Tibial nerve (tissue), 4 donors: ENCODE measurements around the gene UACA. TPM values are rescaled to one million over a fixed set of nuclear protein-coding genes. Genes with fewer than 3 reads are reported as not detected.

Experiments
- DNase-seq, 2 donors: peaks; one replicate each; pipeline ENCODE4 v3.0.0-alpha.2; 2019; ENCODE audit warnings: low spot score in 2 of 2
- H3K27ac ChIP-seq, 4 donors: fragments of 200-600 bp; sonication (generic) in 3 of 4; one replicate each; pipeline ENCODE4 v1.5.1; 2017 to 2019; ENCODE audit warnings: mild to moderate bottlenecking in 1 of 4
- H3K27me3 ChIP-seq, 2 donors: fragments of 200-600 bp; sonication (generic) in 1 of 2; one replicate each; pipeline versions ENCODE4 v1.5.1 to v1.6.0; 2017 to 2019
- H3K36me3 ChIP-seq, 3 donors: fragments of 200-600 bp; sonication (generic); one replicate each; pipeline ENCODE4 v1.5.1; 2018 to 2019
- H3K4me1 ChIP-seq, 4 donors: fragments of 200-600 bp; sonication (generic) in 3 of 4; one replicate each; pipeline ENCODE4 v1.5.1; 2017 to 2019
- H3K4me3 ChIP-seq, 4 donors: fragments of 200-600 bp; sonication (generic) in 3 of 4; one replicate each; pipeline ENCODE4 v1.5.1; 2017 to 2019; ENCODE audit warnings: mild to moderate bottlenecking in 1 of 4, moderate library complexity in 1 of 4
- H3K9me3 ChIP-seq, 4 donors: fragments of 200-600 bp; sonication (generic) in 3 of 4; one replicate each; pipeline ENCODE4 v1.5.1; 2017 to 2019
- CTCF ChIP-seq, 5 experiments: fragments of 200-600 bp in 3 of 5; fragments of 450-650 bp in 2 of 5; sonication (generic) in 3 of 5; IDR thresholded peaks; one replicate each; pipeline ENCODE4 v1.5.1; 2016 to 2019; ENCODE audit warnings: antibody characterized with exemption in 5 of 5, mild to moderate bottlenecking in 3 of 5, moderate library complexity in 2 of 5
- EP300 ChIP-seq, 2 donors: sonication (generic); formaldehyde crosslinking; IDR thresholded peaks; one replicate each; pipeline ENCODE4 v1.6.1; 2017; ENCODE audit warnings: antibody characterized with exemption in 2 of 2, mild to moderate bottlenecking in 1 of 2
- POLR2A ChIP-seq, 2 donors: fragments of 450-650 bp; IDR thresholded peaks; one replicate each; pipeline ENCODE4 v1.6.1; 2017; ENCODE audit warnings: antibody characterized with exemption in 2 of 2, mild to moderate bottlenecking in 2 of 2, moderate library complexity in 2 of 2
- WGBS, 2 donors: methylation state at CpG; one replicate each; pipeline ENCODE4 v1.1.5; 2018; 5-methylcytosine and 5-hydroxymethylcytosine counted together
- total RNA-seq, 4 donors: library from RNA; depleted of rRNA; stranded (reverse); fragments of >200 nt; gene quantifications; one replicate each; pipeline ENCODE4 v1.1.0, GENCODE V29; 2016

Gene UACA
- total RNA-seq, 4 donors from 2014 or later: 107 to 210 (median 168) TPM

- Histone ChIP-seq H3K36me3 (no peaks in the 10 kb centered on the region), H3K4me3 (no peak overlapping the region), H3K27me3 (no peaks in the 10 kb centered on the region), H3K27ac (peak overlapping the region in 2 of 4 donors; percentile 56 to 83), H3K4me1 (peaks cover 0 to 60% (median 20%) of the 10 kb centered on the region in 4 donors), H3K9me3 (no peaks in the 10 kb centered on the region)
- TF ChIP-seq CTCF (IDR thresholded peaks at IDR 0.05) (no peak), EP300 (IDR thresholded peaks at IDR 0.05) (no peak), POLR2A (IDR thresholded peaks at IDR 0.05) (no peak)
- WGBS, 2 donors: 66 to 69% methylated on average over 4 of the region's 4 CpGs
- no peak for DNase-seq
Observed at GRCh38 chr15:70802629-70803028, 39.3 kb upstream of the UACA start.

- Histone ChIP-seq H3K36me3 (no peaks in the 10 kb centered on the region), H3K4me3 (no peak overlapping the region), H3K9me3 (no peaks in the 10 kb centered on the region), H3K4me1 (peaks cover 0 to 59% (median 18%) of the 10 kb centered on the region in 4 donors), H3K27ac (peak overlapping the region; percentile 58 to 84 (median 74)), H3K27me3 (no peaks in the 10 kb centered on the region)
- DNase-seq: no peak
- WGBS, 2 donors: 76 to 88% methylated on average over 5 of the region's 5 CpGs
- no peak for TF ChIP-seq CTCF (IDR thresholded peaks at IDR 0.05)
- no peak for TF ChIP-seq POLR2A (IDR thresholded peaks at IDR 0.05)
- no peak for TF ChIP-seq EP300 (IDR thresholded peaks at IDR 0.05)
Observed at GRCh38 chr15:70801109-70801508, 37.8 kb upstream of the UACA start.

DNA sequence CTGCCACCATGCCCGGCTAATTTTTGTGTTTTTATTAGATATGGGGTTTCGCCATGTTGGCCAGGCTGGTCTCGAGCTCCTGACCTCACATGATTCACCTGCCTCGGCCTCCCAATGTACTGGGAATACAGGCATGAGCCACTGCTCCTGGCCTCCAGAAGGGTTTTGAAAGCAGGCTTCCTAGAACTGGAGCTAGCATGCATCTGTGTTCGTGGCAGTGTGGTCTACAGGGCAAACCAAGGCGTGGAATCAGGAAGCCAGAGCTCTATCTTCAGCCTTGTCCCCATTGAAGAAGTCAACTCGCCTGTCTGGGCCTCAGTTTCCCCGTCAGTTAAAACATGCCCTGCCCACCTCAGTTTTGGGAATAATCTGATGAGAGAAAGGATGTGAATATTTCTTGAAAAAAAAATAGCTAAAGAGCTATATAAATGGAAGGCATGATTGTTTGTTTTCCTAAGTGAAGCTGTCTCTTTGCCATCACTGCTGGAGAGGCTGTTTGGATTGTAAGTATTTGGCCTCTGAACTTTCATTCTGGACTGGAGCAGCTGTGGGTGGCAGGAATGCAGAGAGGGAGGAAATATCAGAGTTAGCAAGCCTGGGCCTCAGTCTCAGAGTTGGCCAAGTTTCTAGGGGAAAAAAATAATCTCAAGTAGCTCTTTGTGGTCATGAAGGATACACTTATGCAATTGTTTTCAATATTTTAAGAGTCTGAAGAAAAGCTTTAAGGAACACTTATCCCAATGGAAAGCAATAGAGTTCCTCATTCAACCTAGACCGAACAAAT is 36.5 kb upstream of the UACA start:
- peak; percentile 75 to 90 for TF ChIP-seq EP300 (IDR thresholded peaks at IDR 0.05)
- no peak for TF ChIP-seq POLR2A (IDR thresholded peaks at IDR 0.05)
- peak overlapping the region; percentile 62 to 84 (median 74) for H3K27ac ChIP-seq
- peak overlapping the region in 1 of 4 donors; percentile 12 for H3K4me3 ChIP-seq
- no peaks in the 10 kb centered on the region for H3K27me3 ChIP-seq
- no peaks in the 10 kb centered on the region for H3K36me3 ChIP-seq
- peaks cover 0 to 68% (median 18%) of the 10 kb centered on the region in 4 donors for H3K4me1 ChIP-seq
- no peaks in the 10 kb centered on the region for H3K9me3 ChIP-seq
- DNase-seq: peak; percentile 38 to 66
- 40 to 47% methylated on average over 9 of the region's 9 CpGs for WGBS, 2 donors

GRCh38 chr15:70797464-70797863 is 34.1 kb upstream of the UACA start:
- TF ChIP-seq EP300 (IDR thresholded peaks at IDR 0.05) (no peak), POLR2A (IDR thresholded peaks at IDR 0.05) (no peak), CTCF (IDR thresholded peaks at IDR 0.05) (no peak)
- Histone ChIP-seq H3K27ac (peak overlapping the region in 1 of 4 donors; percentile 83), H3K27me3 (no peaks in the 10 kb centered on the region), H3K4me1 (peaks cover 0 to 79% (median 18%) of the 10 kb centered on the region in 4 donors), H3K36me3 (no peaks in the 10 kb centered on the region), H3K9me3 (no peaks in the 10 kb centered on the region), H3K4me3 (no peak overlapping the region)
- WGBS, 2 donors: 94 to 96% methylated on average over 5 of the region's 5 CpGs
- no peak for DNase-seq

DNA sequence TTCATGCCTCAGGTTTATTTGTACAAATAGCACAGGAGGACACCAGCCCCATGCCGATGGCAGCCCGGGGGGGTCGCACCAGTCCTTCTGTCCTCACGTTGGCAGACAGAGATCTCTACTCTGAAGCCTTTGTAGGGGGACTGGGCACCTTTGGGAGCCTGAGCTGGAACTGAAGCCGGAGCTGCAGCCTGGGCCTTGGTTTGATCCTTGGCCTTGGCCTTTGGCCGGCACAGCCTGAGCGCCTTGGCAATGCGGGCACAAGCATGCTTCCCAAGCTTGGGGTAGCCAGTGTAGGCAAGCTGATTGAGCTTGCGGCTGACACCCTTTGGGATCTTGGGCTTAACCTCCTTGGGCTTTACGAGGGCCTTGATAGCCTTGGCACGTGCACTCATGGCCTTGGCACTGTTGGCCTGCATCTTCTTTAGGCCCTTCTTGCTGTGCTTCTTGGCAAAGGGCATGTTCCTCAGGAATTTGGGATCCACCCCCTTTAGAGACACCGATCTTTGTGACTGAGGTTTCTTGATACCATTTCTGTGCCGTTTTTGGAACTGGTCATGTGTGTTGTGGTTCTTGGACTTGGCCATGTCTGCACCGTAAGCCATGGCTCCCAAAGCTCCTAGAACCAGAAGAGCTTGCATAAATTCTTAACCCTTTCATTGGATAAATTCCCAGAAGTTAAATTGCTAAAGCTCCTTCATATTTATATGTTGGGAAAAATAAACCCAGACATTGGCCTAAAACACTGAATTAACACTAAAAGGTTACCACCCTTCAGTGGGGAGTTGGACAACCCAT is 33.4 kb upstream of the UACA start:
- peak overlapping the region in 2 of 4 donors; percentile 17 to 60 for H3K27ac ChIP-seq
- H3K4me1 ChIP-seq: peaks cover 0 to 78% (median 18%) of the 10 kb centered on the region in 4 donors
- no peak for DNase-seq
- H3K9me3 ChIP-seq: no peaks in the 10 kb centered on the region
- no peak overlapping the region for H3K4me3 ChIP-seq
- H3K36me3 ChIP-seq: no peaks in the 10 kb centered on the region
- 76 to 77% methylated on average over 12 to 14 of the region's 14 CpGs for WGBS, 2 donors
- TF ChIP-seq EP300 (IDR thresholded peaks at IDR 0.05) (no peak), POLR2A (IDR thresholded peaks at IDR 0.05) (no peak), CTCF (IDR thresholded peaks at IDR 0.05) (no peak)
- no peaks in the 10 kb centered on the region for H3K27me3 ChIP-seq
